GM13976 (cell line): Measurements from ENCODE around the gene MICAL3.
"Not testable (repeated sequence)": the region's sequence is repeated elsewhere in the genome, so short reads cannot be mapped to it uniquely, and the experiment has no call there.

Experiments
- DNase-seq: peaks from one replicate; pipeline ENCODE4 v3.0.0; 2012; ENCODE audit warnings: low spot score
- CTCF ChIP-seq: IDR thresholded peaks from 2 replicates; pipeline ENCODE4 v1.5.1; 2012; ENCODE audit warnings: borderline replicate concordance, mild to moderate bottlenecking; ENCODE audit not compliant: insufficient read depth; ENCODE audit errors: extremely low read depth, missing control alignments, control extremely low read depth
- in situ Hi-C: fragments of 300-500 bp; cut with MboI; formaldehyde crosslinking; loops from one replicate; pipeline ENCODE4 v1.12.0; 2022; ENCODE audit warnings: low sequenced_read_pairs, mixed read lengths, inconsistent platforms; ENCODE audit not compliant: unreplicated experiment

Gene MICAL3

GRCh38 chr22:17769013-17769715, 255.2 kb downstream of the MICAL3 start:
- no peak for TF ChIP-seq CTCF
- no peak for DNase-seq
- in situ Hi-C loops = no loop called here

DNA sequence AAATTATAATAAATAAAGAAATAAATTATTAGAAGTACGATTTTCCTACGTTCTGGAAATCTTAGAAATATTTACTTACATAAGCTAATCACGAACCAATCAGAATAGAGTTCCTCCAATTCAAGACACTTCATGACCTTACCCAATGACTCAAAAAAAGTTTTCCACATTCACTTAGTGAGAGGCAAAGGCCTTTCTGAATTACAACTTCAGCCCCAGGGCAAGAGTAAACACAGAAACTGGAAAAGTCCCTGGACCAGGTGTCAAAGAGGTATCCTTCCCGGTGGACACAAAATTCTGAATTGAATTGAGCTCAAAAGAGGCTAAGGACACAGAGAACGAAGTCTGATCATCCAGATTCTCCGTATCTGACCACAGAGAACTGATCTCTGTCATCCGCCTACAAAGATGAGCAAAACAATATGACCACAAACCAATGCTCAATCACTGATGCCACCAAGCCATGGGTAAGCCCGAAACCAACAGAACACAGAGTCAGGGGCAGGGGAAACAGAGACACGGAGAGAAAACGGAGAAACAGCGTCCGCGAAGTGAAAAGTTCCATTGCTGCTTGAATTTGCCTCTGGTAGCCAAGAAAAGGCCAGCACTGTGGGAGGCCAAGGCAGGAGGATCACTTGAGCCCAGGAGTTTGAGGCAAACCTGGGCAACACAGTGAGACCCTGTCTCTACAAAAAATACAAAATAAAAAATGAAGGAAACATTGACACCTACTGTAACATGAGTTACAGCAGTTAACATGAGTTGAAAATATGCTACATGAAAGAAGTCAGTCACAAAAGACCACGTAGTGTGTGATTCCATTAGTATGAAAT, 256.9 kb downstream of the MICAL3 start:
- in situ Hi-C loops = no loop called here
- DNase-seq = peak; percentile 73
- no peak for TF ChIP-seq CTCF

- in situ Hi-C loops = not testable (repeated sequence)
Observed at GRCh38 chr22:17764852-17765251, 259.5 kb downstream of the MICAL3 start.

DNA sequence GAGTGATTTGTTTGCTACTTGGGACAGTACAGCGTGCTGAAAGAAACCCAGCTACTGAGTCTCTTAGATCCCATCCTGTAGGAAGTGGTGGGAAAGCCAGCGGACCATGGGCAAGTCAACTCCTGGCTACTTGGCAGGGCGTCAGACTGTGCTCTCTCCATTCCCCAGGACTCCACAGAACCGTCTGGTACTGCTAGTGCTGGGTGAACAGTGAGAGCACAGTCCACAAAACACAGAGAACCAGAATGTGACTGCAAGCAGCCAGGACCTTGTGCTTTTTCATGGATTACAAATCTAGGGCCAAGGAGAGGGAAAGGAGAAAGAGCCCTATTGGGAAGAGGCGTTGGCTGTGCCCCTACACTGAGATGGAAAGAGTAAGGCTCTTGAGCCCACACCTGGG, 260.3 kb downstream of the MICAL3 start:
- in situ Hi-C loops = no loop called here
- DNase-seq = no peak
- TF ChIP-seq CTCF = no peak

More at GRCh38 chr22:17764852-17765251, 259.5 kb downstream of the MICAL3 start:
- not testable (repeated sequence) for DNase-seq

- DNase-seq, in situ Hi-C loops: not testable (repeated sequence)
Observed at GRCh38 chr22:17763442-17763841, 260.9 kb downstream of the MICAL3 start.

DNA sequence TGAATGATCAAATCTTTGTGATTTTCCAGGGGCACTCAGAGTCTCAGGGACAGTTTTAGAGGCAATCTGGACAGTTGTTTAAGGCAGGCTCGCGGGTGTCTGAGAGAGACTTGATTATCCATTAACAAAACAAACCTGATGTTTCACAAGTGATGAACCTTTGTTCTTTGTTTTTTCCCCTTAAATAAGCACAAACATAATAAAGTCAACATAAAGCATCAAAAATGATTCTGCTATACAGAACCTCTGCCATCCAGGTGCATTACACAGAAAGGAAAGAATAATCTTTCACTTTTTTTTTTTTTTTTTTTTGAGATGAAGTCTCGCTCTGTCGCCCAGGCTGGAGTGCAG, 263.2 kb downstream of the MICAL3 start:
- no peak for TF ChIP-seq CTCF
- DNase-seq = no peak
- in situ Hi-C loops = no loop called here

DNA sequence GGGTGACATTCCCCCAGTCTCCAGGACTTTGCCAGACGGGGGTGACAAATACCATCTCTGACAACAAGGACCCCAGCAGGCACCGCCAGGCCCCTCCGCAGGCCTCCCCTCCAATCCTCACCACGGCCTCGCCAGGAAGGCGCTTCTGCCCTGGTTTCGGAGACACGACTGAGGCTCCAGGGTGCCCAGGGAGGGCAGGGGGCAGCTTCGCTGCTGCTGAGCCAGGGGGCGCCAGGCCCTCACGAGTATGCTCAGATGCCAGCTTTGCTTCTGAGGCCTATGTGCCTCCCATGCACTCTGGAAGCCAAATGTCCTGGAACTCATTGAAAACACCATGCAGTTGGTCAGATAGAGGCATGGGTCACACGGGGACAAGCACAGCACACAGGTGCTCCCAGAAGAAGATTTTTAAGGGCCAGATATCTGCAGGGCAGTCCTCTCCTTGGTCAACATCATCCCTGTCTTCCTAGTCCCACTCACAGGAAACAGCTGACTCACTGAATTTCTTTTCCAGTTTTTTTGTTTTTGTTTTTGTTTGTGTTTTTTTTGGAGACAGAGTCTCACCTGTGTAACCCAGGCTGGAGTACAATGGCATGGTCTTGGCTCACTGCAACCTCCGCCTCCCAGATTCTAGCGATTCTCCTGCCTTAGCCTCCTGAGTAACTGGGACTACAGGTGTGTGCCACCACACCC, 270.0 kb downstream of the MICAL3 start:
- DNase-seq = no peak
- in situ Hi-C loops = loop anchor here (10.0 kb wide), 1 partner anchor 60 kb away; no protein-coding TSS in a partner anchor
- TF ChIP-seq CTCF = peak; percentile 52
